PC-9 (cell line): ENCODE measurements around the gene CD99L2. TPM values are rescaled to one million over a fixed set of nuclear protein-coding genes. Genes with fewer than 3 reads are reported as not detected.
A peak's percentile ranks its signal among the peaks of the same experiment; 100 is the strongest.

Source experiments
- BruUV-seq: library from RNA; stranded (reverse); fragments of 400-500 nt; replicated peaks from 2 replicates; lab custom pipeline; 2021; lab: Mats Ljungman, UMichigan
- CTCF ChIA-PET: fragments of 300-600 bp; sonication (Branson Sonifier 250); formaldehyde crosslinking; loops from one replicate; lab custom pipeline; 2022; ENCODE audit warnings: antibody characterized with exemption; lab: Charles Lee
- POLR2A ChIA-PET: fragments of 300-600 bp; sonication (Branson Sonifier 250); formaldehyde crosslinking; loops from one replicate; lab custom pipeline; 2022; ENCODE audit warnings: antibody characterized with exemption; ENCODE audit not compliant: unreplicated experiment; lab: Charles Lee
- DNase-seq, 2 experiments: peaks; one replicate each; pipeline versions ENCODE4 v3.0.0 to v3.0.0-alpha.2; 2015 to 2022; ENCODE audit warnings: mixed read lengths in 1 of 2
- H2AFZ ChIP-seq: fragments of 200-600 bp; sonication (generic); 2 replicates; pipeline ENCODE4 v1.8.1; 2017; ENCODE audit warnings: antibody characterized with exemption
- H3F3A ChIP-seq: fragments of 200-600 bp; sonication (generic); 2 replicates; pipeline ENCODE4 v1.8.1; 2017; ENCODE audit warnings: antibody characterized with exemption, mild to moderate bottlenecking, low read depth; ENCODE audit not compliant: insufficient read depth
- H3K27ac ChIP-seq: fragments of 200-600 bp; sonication (generic); 2 replicates; pipeline ENCODE4 v1.6.1; 2016; ENCODE audit warnings: mixed run types
- H3K27me3 ChIP-seq: fragments of 200-600 bp; sonication (generic); 2 replicates; pipeline ENCODE4 v1.6.1; 2016; ENCODE audit warnings: low read depth, mixed run types; ENCODE audit not compliant: insufficient read depth
- H3K36me3 ChIP-seq: fragments of 200-600 bp; sonication (generic); 2 replicates; pipeline ENCODE4 v1.6.1; 2016; ENCODE audit warnings: low read depth, mixed run types
- H3K4me1 ChIP-seq: fragments of 200-600 bp; sonication (generic); replicated peaks from 2 replicates; pipeline ENCODE4 v1.6.1; 2016; ENCODE audit warnings: mixed run types; ENCODE audit not compliant: insufficient read depth
- H3K4me2 ChIP-seq: fragments of 200-600 bp; sonication (generic); 2 replicates; pipeline ENCODE4 v1.6.1; 2017; ENCODE audit warnings: mixed run types
- H3K4me3 ChIP-seq: fragments of 200-600 bp; sonication (generic); 2 replicates; pipeline ENCODE4 v1.6.1; 2016; ENCODE audit warnings: mixed run types
- H3K79me2 ChIP-seq: fragments of 200-600 bp; sonication (generic); 2 replicates; pipeline ENCODE4 v1.6.1; 2017; ENCODE audit warnings: low read depth, mixed run types
- H3K9me2 ChIP-seq: fragments of 200-600 bp; sonication (generic); 2 replicates; pipeline ENCODE4 v1.8.1; 2017; ENCODE audit warnings: mild to moderate bottlenecking; ENCODE audit not compliant: insufficient read depth
- H3K9me3 ChIP-seq: fragments of 200-600 bp; sonication (generic); 2 replicates; pipeline ENCODE4 v1.8.1; 2016; ENCODE audit warnings: low read depth; ENCODE audit not compliant: insufficient read depth
- H4K20me1 ChIP-seq: fragments of 200-600 bp; sonication (generic); 2 replicates; pipeline ENCODE4 v1.8.1; 2017; ENCODE audit not compliant: insufficient read depth
- EZH2 ChIP-seq: fragments of 200-600 bp; sonication (generic); IDR thresholded peaks from 2 replicates; pipeline ENCODE4 v1.8.0; 2017; ENCODE audit warnings: antibody characterized with exemption, low read depth
- intact Hi-C: fragments of 100-400 bp; cut with micrococcal nuclease; formaldehyde crosslinking; loops from one replicate; pipeline ENCODE4 v1.10.0; 2022; ENCODE audit not compliant: unreplicated experiment
- total RNA-seq: library from RNA; stranded (reverse); gene quantifications from 2 replicates; pipeline ENCODE4 v1.2.3, GENCODE V29; 2021
- TF ChIP-seq, protein P1 (sequence below): fragments of 200-600 bp; sonication (generic); conservative IDR thresholded peaks from 2 replicates; pipeline ENCODE4 v1.6.1; 2017; ENCODE audit warnings: mixed run types, antibody characterized with exemption, mild to moderate bottlenecking, moderate library complexity

CD99L2 gene
- total RNA-seq, 1 experiment from 2014 or later = 22.5 TPM

DNA sequence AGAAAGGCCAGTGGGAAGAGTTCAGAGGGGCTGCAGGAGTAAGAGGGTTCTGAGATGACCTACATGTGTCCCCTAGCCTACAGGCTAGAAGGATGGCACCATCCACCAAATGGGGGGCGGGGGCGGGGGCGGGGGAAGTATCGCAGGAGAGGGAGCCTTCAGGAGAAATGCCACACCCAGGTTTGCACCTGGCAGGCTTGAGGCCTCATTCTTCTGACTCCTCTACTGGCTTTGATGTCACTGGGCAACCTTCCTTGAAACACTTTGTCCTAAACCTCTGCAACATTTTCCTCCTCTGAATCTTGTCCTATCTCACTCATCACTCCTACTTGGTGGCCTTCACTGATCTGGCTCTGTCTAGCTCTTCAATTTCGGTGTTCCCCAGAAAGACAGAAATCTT is 24.0 kb downstream of the CD99L2 start:
- Histone ChIP-seq H3K27ac (no peak overlapping the region), H3K79me2 (no peaks in the 10 kb centered on the region; the same call in 1 of the 2 replicates), H3K4me1 (peaks cover 5% of the 10 kb centered on the region; the same call in 1 of the 2 replicates), H3K36me3 (no peaks in the 10 kb centered on the region), H2AFZ (no peak overlapping the region), H4K20me1 (peaks cover 9% of the 10 kb centered on the region; the same call in 1 of the 2 replicates), H3K4me3 (no peak overlapping the region), H3K9me3 (no peaks in the 10 kb centered on the region), H3K27me3 (no peaks in the 10 kb centered on the region), H3F3A (no peaks in the 10 kb centered on the region), H3K9me2 (no peaks in the 10 kb centered on the region), H3K4me2 (no peak overlapping the region)
- no TSS peak for BruUV-seq
- ChIA-PET CTCF (no interaction called here), POLR2A (interaction anchor here (0.7 kb wide), 1 partner anchor 86 kb away, joined by 5 read pairs; no protein-coding TSS in a partner anchor)
- TF ChIP-seq, protein P1, sequence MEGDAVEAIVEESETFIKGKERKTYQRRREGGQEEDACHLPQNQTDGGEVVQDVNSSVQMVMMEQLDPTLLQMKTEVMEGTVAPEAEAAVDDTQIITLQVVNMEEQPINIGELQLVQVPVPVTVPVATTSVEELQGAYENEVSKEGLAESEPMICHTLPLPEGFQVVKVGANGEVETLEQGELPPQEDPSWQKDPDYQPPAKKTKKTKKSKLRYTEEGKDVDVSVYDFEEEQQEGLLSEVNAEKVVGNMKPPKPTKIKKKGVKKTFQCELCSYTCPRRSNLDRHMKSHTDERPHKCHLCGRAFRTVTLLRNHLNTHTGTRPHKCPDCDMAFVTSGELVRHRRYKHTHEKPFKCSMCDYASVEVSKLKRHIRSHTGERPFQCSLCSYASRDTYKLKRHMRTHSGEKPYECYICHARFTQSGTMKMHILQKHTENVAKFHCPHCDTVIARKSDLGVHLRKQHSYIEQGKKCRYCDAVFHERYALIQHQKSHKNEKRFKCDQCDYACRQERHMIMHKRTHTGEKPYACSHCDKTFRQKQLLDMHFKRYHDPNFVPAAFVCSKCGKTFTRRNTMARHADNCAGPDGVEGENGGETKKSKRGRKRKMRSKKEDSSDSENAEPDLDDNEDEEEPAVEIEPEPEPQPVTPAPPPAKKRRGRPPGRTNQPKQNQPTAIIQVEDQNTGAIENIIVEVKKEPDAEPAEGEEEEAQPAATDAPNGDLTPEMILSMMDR = no peak
- TF ChIP-seq EZH2 = no peak
- DNase-seq = no peak
- intact Hi-C loops = no loop called here

DNA sequence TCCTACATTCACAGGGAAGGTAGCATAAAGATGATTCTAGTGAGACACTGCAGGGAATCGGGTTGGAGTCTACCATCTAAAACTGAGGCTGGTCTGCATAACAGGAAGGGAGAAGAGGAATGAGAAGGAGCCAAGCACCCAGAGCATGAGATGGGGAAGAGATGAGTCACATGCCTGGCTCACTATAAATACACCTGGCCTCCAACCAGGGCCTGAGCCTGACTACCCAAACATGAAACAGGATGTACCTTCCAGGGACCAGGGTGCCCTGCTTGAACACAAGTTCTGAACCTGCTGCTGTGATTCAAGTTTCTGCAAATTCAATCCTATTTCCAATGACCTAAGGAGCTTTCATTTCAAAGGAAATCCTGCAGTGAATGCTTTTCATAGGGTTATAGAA is 24.9 kb downstream of the CD99L2 start:
- Histone ChIP-seq H3K9me2 (no peaks in the 10 kb centered on the region), H3K27ac (no peak overlapping the region), H3K4me1 (peaks cover 5% of the 10 kb centered on the region; the same call in 1 of the 2 replicates), H2AFZ (no peak overlapping the region), H3K4me3 (no peak overlapping the region), H3K27me3 (no peaks in the 10 kb centered on the region), H3K4me2 (no peak overlapping the region), H3K79me2 (no peaks in the 10 kb centered on the region; the same call in 1 of the 2 replicates), H3K9me3 (no peaks in the 10 kb centered on the region), H4K20me1 (peaks cover 5% of the 10 kb centered on the region; the same call in 1 of the 2 replicates), H3F3A (no peaks in the 10 kb centered on the region), H3K36me3 (no peaks in the 10 kb centered on the region)
- DNase-seq = peak in 1 of 2 experiments; percentile 18
- no TSS peak for BruUV-seq
- intact Hi-C loops = no loop called here
- POLR2A ChIA-PET = interaction anchor here (0.7 kb wide), 1 partner anchor 85 kb away, joined by 5 read pairs; no protein-coding TSS in a partner anchor
- TF ChIP-seq, protein P1 = no peak
- TF ChIP-seq EZH2 = no peak
- CTCF ChIA-PET = no interaction called here

DNA sequence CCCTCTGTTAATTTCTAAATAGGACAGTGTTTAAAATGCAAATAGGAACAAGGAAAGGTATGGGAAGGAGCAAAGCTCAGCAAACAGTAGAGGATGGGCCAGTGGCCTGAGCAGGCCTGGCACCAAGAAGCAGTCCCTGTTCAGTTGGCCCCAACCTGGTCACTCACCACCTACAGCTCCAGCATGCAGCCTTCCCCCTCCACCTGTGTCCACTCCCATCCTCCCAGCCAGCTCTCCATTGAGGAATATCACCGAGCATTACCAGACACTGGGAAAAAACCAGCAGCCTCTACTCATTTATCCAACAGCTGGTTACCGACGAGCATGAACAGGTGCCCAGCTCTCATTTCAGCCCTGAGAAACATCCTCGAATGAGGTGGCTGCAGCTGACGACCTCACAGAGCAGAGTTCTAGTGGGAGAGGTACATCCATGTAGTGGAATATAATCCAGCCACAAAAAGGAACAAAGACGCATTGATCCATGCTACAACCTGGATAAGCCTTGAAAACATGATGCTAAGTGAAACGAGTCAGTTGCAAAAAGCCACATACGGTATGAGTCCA is 25.6 kb downstream of the CD99L2 start:
- POLR2A ChIA-PET = no interaction called here
- H2AFZ ChIP-seq = no peak overlapping the region
- no peak for DNase-seq
- no peak for TF ChIP-seq EZH2
- TF ChIP-seq, protein P1 = no peak
- H3K79me2 ChIP-seq = no peaks in the 10 kb centered on the region; the same call in 1 of the 2 replicates
- peaks cover 5% of the 10 kb centered on the region; the same call in 1 of the 2 replicates for H3K4me1 ChIP-seq
- no peaks in the 10 kb centered on the region for H3K9me2 ChIP-seq
- H3F3A ChIP-seq = no peaks in the 10 kb centered on the region
- H3K27ac ChIP-seq = no peak overlapping the region
- H3K36me3 ChIP-seq = no peaks in the 10 kb centered on the region
- intact Hi-C loops = no loop called here
- BruUV-seq = no TSS peak
- CTCF ChIA-PET = no interaction called here
- H3K4me3 ChIP-seq = no peak overlapping the region
- H3K4me2 ChIP-seq = no peak overlapping the region
- no peaks in the 10 kb centered on the region for H4K20me1 ChIP-seq
- H3K27me3 ChIP-seq = no peaks in the 10 kb centered on the region
- no peaks in the 10 kb centered on the region for H3K9me3 ChIP-seq
